ENCODE data around the gene CLNK.

DNA sequence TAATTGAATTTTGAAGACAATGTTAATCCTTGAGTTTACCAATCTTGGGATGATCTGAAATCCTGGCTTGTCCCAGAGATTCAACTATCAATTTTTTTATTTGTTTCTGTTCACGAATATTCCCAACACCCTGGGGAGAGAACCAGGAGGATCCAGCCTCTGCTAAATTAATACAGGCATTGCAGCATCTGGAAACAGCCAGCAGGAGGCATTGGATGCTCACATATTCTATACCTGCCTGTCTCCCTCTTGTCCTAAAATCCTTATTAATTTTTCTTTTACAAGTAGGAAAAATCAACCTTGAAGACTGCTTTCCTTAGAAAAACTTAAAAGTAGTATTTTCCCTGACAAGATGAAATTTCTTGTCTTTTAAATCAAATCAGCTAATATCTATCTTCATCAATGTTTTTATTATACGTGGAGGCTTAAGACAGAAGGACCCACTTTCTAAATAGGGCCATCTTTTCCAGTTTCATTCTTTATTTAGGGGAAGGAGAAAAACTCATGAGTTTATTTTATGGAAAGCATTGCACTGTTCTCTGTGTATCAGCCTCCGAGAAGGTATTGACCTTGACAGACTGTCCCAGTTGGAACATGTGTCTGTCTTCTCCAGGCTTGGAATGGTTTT lies 102.4 kb downstream of the CLNK start:
- peak; percentile 88 for TF ChIP-seq CTCF (IDR thresholded peaks at IDR 0.05)
- TF ChIP-seq ZFX (IDR thresholded peaks at IDR 0.05; ENCODE audit: borderline replicate concordance) = no peak

Data from 22Rv1 (cell line).